ENCODE data around the gene BPIFB2.
"Not testable (repeated sequence)": the region's sequence is repeated elsewhere in the genome, so short reads cannot be mapped to it uniquely, and the experiment has no call there.

The BPIFB2 gene

GRCh38 chr20:33045129-33045721, 37.7 kb downstream of the BPIFB2 start:
- DNase-seq: not testable (repeated sequence)

DNA sequence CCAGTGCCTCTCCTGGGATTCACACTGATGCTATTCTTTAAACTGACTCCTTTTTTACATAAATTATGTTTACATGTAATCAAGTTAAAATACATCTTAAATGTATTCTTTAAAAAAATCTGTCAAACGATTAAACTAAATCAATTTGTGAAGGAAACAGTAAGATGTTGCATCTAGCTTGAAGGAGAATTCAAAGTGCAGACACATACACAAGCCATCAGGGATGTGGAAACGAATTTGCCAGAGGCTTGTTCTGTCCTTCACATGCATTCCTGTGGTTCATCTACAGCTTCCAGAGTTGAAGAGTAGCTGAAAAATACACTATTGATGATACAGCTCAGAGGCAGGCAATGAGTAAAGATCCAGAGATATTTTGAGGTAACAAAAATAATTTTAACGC, 38.9 kb downstream of the BPIFB2 start:
- DNase-seq: no peak

DNA sequence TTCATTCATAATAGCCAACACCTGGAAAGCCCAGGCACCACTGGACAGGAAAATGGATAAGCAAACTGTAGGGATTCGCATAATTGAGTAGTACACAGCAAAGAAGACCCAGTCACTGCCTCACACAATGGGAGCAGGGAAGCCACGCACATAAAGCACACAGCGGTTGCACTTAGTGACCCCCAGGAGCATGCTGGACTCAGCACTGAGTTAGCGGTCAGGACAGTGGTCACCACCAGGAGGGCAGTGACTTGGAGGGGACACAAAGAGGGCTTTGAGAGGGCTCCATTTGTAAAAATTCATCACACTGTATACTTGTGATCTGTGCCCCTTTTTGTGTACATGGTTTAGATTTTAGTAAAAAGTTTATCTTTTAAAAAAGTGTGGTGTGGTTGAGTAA, 43.8 kb downstream of the BPIFB2 start:
- DNase-seq: no peak

DNA sequence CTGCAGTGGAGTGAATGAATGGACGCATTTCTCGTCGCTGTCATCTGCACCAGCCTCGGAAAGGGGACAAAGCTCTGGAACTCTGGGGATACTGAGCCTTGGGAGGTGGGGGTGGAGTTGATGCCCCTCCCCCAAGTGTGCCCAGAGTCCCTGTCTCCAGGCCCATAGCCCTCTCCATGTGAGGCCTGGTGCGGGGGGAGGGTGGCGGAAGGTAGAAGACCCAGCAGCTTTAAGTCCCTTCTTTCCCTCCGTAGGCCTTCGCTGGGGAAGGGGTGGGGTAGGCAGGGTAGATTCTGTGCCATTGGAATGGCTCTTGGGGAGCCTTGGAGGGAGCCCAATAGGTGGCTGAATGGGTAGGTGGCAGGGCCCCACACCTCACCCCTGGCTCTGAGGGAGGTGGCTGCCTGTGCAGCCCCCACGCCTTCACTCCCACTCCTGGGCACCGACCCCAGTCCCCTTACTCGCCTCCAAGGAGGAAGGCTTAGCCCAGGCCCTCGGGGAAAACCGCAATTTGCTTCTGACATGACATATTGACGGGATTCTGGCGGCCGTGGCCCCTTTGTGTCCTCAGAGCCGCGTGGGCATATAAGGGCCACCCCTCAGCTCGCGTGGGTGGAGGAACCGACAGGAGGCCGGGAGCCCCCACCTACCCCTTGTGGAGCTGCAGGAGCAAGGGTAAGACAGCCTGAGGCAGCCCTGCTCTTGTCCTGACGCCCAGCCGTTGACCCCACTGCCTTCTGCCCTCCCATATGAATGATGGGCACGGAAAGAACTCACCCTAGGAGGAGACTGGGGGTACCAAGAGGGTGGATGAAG, 46.0 kb downstream of the BPIFB2 start, which contains the start of gene BPIFB3:
TSS of gene BPIFB3 (plus strand) at position 613 of the 816 bp plus-strand sequence. CDS start 1,533 bp downstream, outside the sequence.
- DNase-seq: no peak

DNA sequence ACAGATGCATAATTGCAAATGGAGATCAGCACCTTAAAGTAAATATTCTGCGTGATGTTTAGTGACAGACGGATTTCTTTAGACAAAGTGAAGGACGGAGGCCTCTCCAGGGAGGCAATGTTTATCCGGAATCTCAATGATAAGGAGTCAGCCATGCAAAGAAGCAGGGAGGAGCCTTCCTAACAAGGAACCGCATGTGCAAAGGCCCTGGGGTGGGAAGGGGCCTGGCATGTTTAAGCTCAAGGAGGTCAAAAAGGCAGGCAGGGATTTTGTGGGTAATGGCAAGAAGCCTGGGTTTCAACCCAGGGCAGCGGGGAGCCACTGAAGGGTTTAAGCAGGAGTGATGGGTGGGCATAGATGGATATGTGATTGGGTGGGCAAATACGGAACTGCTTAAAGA, 46.9 kb downstream of the BPIFB2 start:
- DNase-seq: no peak

DNA sequence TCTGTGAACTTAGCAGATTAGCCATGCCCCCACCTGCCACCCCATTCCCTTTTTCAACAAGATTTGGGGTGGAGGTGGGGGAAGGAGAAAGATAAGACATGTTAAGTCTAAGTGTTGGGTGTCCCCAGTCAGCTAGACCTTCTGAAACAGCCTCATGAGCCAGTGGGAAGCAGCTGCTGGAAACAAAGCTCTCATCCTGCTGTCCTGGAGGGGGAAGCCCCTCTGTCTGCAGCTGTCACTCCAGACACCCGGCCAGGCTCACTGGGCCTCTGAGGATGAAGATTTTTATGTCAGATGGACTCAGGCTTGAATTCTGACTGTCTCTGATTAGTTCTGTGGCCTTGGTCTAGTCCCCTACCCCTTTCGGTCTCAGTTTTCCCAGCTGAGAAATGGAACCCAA, 47.3 kb downstream of the BPIFB2 start:
- no peak for DNase-seq

GRCh38 chr20:33059136-33059535, 51.6 kb downstream of the BPIFB2 start:
- DNase-seq: no peak

- no peak for DNase-seq
Observed at GRCh38 chr20:33059741-33060390, 52.4 kb downstream of the BPIFB2 start.

DNA sequence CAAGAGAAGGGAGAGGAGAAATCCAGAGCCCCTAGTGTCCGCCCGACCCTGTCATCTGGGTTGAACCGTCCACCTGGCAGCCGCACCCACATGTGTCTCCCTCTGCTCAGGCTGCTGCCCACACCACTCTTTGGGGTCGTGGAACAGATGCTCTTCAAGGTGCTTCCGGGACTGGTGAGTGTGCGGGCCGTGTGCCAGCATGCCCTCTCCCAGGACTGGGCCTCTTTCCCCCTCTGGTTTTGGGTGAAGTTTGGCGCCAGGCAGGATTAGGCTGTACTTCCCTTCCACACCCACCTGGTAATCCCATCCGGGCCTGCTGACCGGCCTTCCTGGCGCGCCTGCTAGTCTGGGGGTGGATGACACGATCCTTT, 54.1 kb downstream of the BPIFB2 start:
- DNase-seq: no peak

DNA sequence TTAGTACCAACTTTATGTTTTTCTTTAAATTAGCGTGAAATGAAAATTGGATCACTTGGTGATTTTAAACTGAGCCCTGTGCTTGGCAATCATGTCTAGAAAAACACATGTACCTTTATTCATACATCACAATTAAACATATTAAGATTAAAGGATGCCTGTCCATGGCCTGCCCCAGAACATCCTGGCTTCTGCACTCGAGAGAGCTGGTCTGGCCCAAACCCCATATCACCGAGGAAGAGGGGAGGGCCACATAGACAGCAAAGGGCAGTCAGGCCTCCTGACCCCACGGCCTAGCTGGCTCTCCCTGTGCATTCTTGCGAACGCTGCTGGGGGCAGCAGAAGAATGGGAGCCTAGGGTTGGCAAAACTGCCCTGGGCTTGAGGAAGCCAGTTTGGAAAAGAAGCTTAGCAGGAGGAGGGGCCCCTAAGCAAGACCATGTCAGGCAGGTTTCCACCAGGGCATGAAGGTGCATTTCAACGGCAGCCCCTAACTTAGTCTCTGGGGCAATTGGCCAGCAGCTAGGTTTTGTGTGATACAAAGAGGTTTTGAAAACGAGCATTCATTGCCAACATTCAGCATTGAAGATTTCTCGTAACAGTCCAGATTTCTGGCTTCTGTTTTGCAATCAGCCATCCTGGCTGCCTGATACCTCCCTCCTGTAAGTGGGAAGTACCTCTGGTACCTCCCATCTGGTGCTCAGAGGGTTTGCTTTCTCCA, 54.8 kb downstream of the BPIFB2 start:
- no peak for DNase-seq

DNA sequence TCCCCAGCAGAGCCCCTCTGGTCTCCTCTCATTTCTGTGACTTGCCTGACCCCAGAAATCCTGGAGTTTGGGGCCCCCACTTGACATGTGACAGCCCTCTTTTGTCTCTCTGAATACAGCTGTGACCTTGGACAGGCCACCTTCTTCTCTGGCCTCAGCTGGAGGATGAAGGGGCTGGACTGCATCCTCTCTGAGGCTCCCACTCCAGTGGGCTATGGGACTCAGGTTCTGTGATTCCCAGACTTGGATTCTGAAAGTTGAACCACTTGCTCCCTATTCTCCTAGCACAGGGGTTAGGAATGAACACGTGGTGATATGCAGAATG, 55.3 kb downstream of the BPIFB2 start:
- DNase-seq: no peak

DNA sequence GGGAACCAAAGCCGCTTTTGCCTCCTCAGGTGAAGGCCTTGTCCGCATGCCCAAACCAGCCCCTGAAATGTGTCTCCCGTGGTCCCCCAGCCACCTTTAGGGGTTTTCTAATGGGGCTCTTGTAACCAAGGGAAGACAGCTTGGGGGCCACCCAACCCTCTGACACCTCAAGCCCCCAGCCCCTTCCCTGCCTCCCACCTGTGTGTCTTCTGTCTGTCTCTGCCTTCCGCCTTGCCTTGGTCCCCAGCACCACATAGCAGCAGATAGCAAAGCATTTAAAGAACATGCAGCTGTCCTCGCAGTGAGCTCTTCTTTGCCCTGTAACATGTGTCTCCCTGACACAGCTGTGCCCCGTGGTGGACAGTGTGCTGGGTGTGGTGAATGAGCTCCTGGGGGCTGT, 55.8 kb downstream of the BPIFB2 start:
- DNase-seq: no peak

DNA sequence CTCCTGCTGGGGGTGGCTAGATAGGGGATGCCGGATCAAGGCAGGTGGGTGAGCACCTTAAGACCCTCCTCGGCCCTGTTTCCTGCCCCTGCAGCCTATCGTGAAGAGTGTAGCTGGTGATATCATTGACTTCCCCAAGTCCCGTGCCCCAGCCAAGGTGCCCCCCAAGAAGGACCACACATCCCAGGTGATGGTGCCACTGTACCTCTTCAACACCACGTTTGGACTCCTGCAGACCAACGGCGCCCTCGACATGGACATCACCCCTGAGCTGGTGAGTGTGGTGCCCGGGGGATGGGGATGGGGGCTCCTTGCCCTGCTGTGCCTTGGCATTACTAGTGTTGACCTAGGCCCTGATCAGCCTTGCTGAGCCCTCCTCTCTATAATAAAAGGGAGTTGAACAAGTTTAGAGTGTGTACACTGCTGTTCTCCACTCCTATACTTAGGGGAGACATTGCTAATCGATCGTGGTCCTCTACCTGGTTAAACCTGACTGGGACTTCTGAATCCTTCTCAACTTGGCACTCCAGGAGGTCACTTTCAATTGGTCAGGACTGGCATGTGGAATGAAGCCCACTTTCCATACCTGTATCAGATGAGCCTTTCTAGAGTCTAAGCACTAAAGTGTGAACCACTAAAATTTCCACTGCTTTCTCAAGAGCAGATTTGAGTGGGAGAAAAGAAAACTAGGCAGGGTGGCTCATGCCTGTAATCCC, 57.2 kb downstream of the BPIFB2 start:
- no peak for DNase-seq

DNA sequence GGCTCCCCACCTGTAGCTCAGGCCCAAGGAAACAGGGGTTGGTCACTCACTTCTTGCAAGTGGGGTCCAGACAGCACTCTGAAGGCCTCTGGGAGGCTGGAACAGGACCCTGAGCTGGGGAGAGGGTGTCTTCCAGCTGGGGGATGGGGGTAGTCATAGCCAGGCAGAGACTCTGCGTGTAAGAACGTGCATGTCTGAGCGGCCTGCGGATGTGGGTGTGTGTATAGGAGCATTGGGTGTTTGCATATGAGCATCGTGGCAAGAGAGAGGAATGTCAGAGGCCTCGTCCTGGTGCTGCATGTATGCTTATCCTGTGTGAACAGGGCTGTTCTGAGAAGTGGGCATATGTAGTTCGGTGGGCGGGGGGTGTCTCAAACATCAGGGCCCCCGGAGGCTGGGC, 58.3 kb downstream of the BPIFB2 start:
- no peak for DNase-seq

- no peak for DNase-seq
Observed at GRCh38 chr20:33067806-33068205, 60.3 kb downstream of the BPIFB2 start.

DNA sequence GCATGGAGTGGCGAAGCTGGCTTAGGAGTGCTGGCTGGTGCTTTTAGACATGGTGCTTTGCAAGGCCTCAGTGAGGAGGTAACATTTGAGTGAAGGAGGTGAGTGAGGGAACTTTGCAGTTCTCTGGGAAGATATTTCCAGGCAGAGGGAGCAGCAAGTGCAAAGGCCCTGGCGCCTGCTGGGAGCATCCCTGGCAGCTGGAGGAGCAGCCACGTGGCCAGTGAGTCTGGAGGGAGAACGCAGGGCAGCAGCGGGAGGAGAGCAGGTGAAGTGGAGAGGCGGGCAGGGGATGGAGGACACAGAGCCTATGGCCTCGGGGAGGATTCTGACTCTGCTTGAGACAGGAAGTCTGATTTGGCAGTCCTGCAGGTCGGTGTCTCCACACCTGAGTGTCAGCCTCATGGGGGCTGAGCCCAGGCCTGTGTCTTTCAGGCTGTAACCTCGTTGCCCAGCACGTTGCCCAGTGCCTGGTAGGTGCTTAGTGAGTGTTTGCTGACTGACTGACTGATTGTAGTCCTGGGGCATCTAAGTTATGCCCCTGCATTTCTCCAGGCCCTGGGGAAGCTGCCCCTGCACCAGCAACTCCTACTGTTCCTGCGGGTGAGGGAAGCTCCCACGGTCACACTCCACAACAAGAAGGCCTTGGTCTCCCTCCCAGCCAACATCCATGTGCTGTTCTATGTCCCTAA, 60.9 kb downstream of the BPIFB2 start:
- no peak for DNase-seq

DNA sequence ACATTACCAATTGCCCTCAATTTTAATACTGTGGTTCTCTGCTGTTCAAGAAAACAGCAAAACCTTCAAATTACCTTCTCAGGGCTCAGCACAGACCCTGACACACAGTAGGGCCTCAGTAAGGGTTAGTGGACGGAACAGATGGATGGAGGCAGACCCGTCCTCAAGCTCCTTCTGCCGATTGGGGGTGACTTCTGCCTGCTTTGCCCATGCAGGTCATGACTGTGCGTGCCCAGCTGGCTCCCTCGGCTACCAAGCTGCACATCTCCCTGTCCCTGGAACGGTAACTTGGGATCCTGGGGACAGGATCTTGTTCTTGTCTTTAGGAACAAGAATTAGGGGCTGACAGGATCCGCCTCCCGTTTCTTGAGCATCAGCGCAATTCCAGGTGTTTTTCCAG, 62.2 kb downstream of the BPIFB2 start:
- no peak for DNase-seq

DNA sequence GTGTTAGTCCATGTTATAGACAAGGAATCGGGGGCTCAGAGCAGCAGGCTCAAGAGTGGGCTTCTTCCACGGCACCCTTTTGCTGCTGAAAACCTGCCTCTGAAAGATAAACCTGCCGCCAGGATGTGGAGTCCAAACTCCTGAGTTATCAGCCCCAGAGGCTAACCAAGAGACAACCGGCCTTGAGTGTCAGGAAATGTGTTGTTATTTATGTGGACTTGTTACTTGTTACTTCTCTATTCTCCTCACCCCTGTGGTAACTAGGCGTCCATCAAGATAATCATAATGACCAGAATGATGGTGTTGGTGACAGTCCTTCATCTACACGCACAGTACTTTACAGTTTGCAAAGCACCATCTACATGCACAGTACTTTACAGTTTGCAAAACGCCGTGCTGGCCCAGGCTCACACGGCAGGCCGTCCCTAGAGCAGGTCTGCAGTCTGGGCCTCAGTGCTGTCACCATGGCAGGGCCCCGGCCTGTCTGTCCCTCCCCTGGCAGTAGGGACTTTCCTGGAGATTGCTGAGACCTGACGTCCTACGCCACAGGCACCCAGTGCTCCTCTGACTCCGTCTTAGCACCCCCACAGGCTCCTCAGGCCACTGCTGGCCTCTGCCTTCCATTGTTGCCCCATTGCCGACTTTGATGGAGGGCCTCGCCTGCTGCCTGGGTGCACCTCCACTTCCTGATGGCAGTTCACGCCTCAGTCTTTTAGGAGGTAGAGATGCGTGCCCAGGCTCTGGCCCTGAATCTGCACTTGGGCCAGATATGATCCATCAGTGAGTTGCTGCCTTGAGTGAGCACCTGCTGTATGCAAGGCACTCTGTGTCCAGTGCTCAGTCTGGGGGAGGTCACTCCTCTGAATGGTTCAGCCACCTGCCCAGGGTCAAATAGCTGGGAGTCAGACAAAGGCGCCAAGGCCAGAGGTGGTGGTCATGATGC, 62.9 kb downstream of the BPIFB2 start:
- no peak for DNase-seq

GRCh38 chr20:33071198-33071597, 63.7 kb downstream of the BPIFB2 start:
- DNase-seq: no peak

- DNase-seq: no peak
Observed at GRCh38 chr20:33072362-33072761, 64.9 kb downstream of the BPIFB2 start.

- DNase-seq: no peak
Observed at GRCh38 chr20:33072813-33073212, 65.3 kb downstream of the BPIFB2 start.
